ENCODE data around the gene IL21R. TPM values are rescaled to one million over a fixed set of nuclear protein-coding genes. Genes with fewer than 3 reads are reported as not detected.

The IL21R gene
- total and polyA plus RNA-seq, 2 donors (not counting 1 experiment from before 2014, with no cell fraction given) = 28.5 to 32.1 TPM

- CTCF ChIA-PET = interaction anchor here (1.1 to 2.2 kb wide), 2 partner anchors 8 to 9 kb away, joined by 3 to 5 read pairs; no protein-coding TSS in a partner anchor
- Mint-ChIP-seq H3K27me3 (no peaks in the 10 kb centered on the region), H3K27ac (no peak overlapping the region), H3K4me1 (peaks cover 12% of the 10 kb centered on the region), H3K4me3 (no peak overlapping the region), H3K9me3 (ENCODE audit: insufficient read depth) (no peaks in the 10 kb centered on the region)
- peaks cover 14% of the 10 kb centered on the region in 2 donors for H3K4me1 ChIP-seq (ENCODE audit: control insufficient read depth in 2 of 2, insufficient read depth in 2 of 2, low read length in 2 of 2)
- intact Hi-C loops (cut with micrococcal nuclease) = no loop called here
- peaks cover 0 to 16% (median 3%) of the 10 kb centered on the region in 3 donors for H3K9me3 ChIP-seq (ENCODE audit: control extremely low read depth in 1 of 3, control insufficient read depth in 2 of 3, insufficient read depth in 1 of 3, low read length in 2 of 3)
- WGBS (ENCODE audit: insufficient coverage) = 98% methylated on average over 5 of the region's 5 CpGs
- H3K36me3 ChIP-seq (replicated peaks in 1 of 2; ENCODE audit: control extremely low read depth in 1 of 2, control insufficient read depth in 1 of 2, extremely low read depth in 1 of 2, insufficient read depth in 2 of 2, low read length in 1 of 2) = peaks cover 30 to 89% of the 10 kb centered on the region in 2 experiments
- H4K20me1 ChIP-seq (ENCODE audit: control insufficient read depth, insufficient read depth, low read length, poor library complexity, severe bottlenecking) = peaks cover 54% of the 10 kb centered on the region
- POLR2A ChIA-PET = no interaction called here
- peaks cover 17% of the 10 kb centered on the region for H3K79me2 ChIP-seq (ENCODE audit: control insufficient read depth, insufficient read depth, low read length)
- H3K9ac ChIP-seq (ENCODE audit: low read length) = no peak overlapping the region
- no peak overlapping the region for H3K4me2 ChIP-seq (replicated peaks; ENCODE audit: low read depth, low read length, poor library complexity, severe bottlenecking)
- H3K27me3 ChIP-seq (replicated peaks in 1 of 4; ENCODE audit: control extremely low read depth in 1 of 4, control insufficient read depth in 3 of 4, insufficient read depth in 4 of 4, low read length in 3 of 4) = no peaks in the 10 kb centered on the region
- H2AFZ ChIP-seq (ENCODE audit: insufficient read depth, low read depth, low read length, poor library complexity, severe bottlenecking) = no peak overlapping the region
- H3K4me3 ChIP-seq (ENCODE audit: control extremely low read depth in 1 of 5, extremely low read depth in 1 of 5, insufficient read depth in 1 of 5, low read depth in 2 of 5, low read length in 4 of 5) = no peak overlapping the region
- ATAC-seq (ENCODE audit: low read depth) = no peak
- TF ChIP-seq CTCF (IDR thresholded peaks at IDR 0.05) = no peak
- no peak for TF ChIP-seq EZH2 (IDR thresholded peaks at IDR 0.05; ENCODE audit: borderline replicate concordance, insufficient read depth, low read depth, low read length, poor library complexity, severe bottlenecking)
- no peak for DNase-seq
- no peak overlapping the region for H3K27ac ChIP-seq (ENCODE audit: low read length in 2 of 2)
Observed at GRCh38 chr16:27441276-27441675, 39.3 kb downstream of the IL21R start.

DNA sequence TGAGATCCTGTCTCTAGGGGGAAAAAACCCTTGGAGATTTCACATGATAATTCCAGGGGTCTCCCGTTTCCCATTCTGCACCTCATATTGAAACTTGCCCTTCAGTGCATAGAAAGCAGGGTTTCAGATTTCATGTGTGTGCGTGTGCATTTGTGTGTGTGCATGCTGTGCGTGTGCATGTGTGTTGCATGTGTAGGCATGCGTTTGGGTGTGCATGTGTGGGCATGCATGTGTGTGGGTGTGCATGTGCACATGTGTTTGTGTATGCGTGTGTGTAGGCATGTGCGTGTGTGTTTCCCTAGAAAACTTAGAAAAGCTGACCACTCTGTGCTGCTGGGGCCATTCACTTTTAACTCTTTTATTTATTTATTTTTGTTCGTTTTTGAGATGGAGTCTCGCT lies 40.0 kb downstream of the IL21R start:
- ChIA-PET POLR2A (no interaction called here), CTCF (interaction anchor here (2.2 kb wide), 1 partner anchor 9 kb away, joined by 5 read pairs; no protein-coding TSS in a partner anchor)
- peaks cover 50% of the 10 kb centered on the region for H4K20me1 ChIP-seq (ENCODE audit: control insufficient read depth, insufficient read depth, low read length, poor library complexity, severe bottlenecking)
- Mint-ChIP-seq H3K27me3 (no peaks in the 10 kb centered on the region), H3K4me1 (peaks cover 20% of the 10 kb centered on the region), H3K9me3 (ENCODE audit: insufficient read depth) (no peaks in the 10 kb centered on the region), H3K27ac (no peak overlapping the region), H3K4me3 (no peak overlapping the region)
- H3K79me2 ChIP-seq (ENCODE audit: control insufficient read depth, insufficient read depth, low read length) = peaks cover 17% of the 10 kb centered on the region
- no peak for TF ChIP-seq CTCF (IDR thresholded peaks at IDR 0.05)
- TF ChIP-seq EZH2 (IDR thresholded peaks at IDR 0.05; ENCODE audit: borderline replicate concordance, insufficient read depth, low read depth, low read length, poor library complexity, severe bottlenecking) = no peak
- no peak overlapping the region for H3K9ac ChIP-seq (ENCODE audit: low read length)
- H3K9me3 ChIP-seq (ENCODE audit: control extremely low read depth in 1 of 3, control insufficient read depth in 2 of 3, insufficient read depth in 1 of 3, low read length in 2 of 3) = peaks cover 0 to 16% (median 3%) of the 10 kb centered on the region in 3 donors
- WGBS (ENCODE audit: insufficient coverage) = 95% methylated on average over 3 of the region's 8 CpGs
- ATAC-seq (ENCODE audit: low read depth) (no peak), DNase-seq (no peak)
- no peak overlapping the region for H3K27ac ChIP-seq (ENCODE audit: low read length in 2 of 2)
- peaks cover 21% of the 10 kb centered on the region in 2 donors for H3K4me1 ChIP-seq (ENCODE audit: control insufficient read depth in 2 of 2, insufficient read depth in 2 of 2, low read length in 2 of 2)
- H3K27me3 ChIP-seq (replicated peaks in 1 of 4; ENCODE audit: control extremely low read depth in 1 of 4, control insufficient read depth in 3 of 4, insufficient read depth in 4 of 4, low read length in 3 of 4) = no peaks in the 10 kb centered on the region
- H2AFZ ChIP-seq (ENCODE audit: insufficient read depth, low read depth, low read length, poor library complexity, severe bottlenecking) = no peak overlapping the region
- H3K4me3 ChIP-seq (ENCODE audit: control extremely low read depth in 1 of 5, extremely low read depth in 1 of 5, insufficient read depth in 1 of 5, low read depth in 2 of 5, low read length in 4 of 5) = no peak overlapping the region
- no peak overlapping the region for H3K4me2 ChIP-seq (replicated peaks; ENCODE audit: low read depth, low read length, poor library complexity, severe bottlenecking)
- intact Hi-C loops (cut with micrococcal nuclease) = no loop called here
- H3K36me3 ChIP-seq (replicated peaks in 1 of 2; ENCODE audit: control extremely low read depth in 1 of 2, control insufficient read depth in 1 of 2, extremely low read depth in 1 of 2, insufficient read depth in 2 of 2, low read length in 1 of 2) = peaks cover 29 to 86% of the 10 kb centered on the region in 2 experiments
